VCaP (cell line): ENCODE measurements around the gene GK.
"Not testable (repeated sequence)": the region's sequence is repeated elsewhere in the genome, so short reads cannot be mapped to it uniquely, and the experiment has no call there.

Source experiments
- H3K27ac ChIP-seq: fragments of 450-650 bp; 2 replicates; pipeline ENCODE4 v1.5.1; 2017
- TF ChIP-seq, protein P1 (sequence below): fragments of 450-650 bp; conservative IDR thresholded peaks from 2 replicates; pipeline ENCODE4 v1.5.1; 2017; ENCODE audit warnings: mild to moderate bottlenecking, moderate library complexity

Gene GK

DNA sequence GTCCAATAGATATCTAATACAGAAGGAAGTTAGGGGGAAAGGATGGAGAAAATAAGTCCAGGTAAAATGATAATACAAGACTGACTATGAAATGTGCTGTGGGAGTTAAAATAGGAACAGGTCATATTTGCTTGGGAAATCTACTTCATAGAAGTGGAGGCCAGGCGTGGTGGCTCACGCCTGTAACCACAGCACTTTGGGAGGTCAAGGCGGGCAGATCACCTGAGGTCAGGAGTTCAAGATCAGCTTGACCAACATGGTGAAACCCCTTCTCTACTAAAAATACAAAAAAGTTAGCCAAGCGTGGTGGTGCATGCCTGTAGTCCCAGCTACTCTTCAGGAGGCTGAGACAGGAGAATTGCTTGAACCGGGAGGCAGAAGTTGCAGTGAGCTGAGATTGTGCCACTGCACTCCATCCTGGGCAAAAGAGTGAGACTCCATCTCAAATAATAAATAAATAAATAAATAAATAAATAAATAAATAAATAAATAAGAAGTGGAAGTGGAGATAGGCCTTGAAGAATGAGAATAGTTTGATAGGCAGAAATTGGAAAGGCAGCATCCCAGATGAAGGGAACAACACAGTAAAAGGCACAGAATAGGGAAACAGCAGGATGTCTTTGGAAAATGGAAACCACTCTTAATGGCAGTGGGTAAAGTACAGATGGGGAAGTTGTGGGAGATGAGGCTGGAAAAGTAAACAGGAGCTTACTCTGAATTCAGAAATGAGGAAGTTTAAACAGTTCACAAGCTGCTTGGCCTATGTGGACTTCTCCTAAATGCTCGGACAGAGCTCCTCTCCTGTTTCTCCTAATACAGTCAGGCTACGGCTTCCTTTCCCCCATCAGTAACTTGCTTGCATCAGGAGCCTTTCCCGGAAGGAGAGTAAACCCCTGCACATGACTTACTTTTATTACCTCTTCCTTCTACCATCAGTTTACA, 15.1 kb upstream of the GK start:
- TF ChIP-seq, protein P1, sequence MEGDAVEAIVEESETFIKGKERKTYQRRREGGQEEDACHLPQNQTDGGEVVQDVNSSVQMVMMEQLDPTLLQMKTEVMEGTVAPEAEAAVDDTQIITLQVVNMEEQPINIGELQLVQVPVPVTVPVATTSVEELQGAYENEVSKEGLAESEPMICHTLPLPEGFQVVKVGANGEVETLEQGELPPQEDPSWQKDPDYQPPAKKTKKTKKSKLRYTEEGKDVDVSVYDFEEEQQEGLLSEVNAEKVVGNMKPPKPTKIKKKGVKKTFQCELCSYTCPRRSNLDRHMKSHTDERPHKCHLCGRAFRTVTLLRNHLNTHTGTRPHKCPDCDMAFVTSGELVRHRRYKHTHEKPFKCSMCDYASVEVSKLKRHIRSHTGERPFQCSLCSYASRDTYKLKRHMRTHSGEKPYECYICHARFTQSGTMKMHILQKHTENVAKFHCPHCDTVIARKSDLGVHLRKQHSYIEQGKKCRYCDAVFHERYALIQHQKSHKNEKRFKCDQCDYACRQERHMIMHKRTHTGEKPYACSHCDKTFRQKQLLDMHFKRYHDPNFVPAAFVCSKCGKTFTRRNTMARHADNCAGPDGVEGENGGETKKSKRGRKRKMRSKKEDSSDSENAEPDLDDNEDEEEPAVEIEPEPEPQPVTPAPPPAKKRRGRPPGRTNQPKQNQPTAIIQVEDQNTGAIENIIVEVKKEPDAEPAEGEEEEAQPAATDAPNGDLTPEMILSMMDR = no peak
- no peak overlapping the region for H3K27ac ChIP-seq

DNA sequence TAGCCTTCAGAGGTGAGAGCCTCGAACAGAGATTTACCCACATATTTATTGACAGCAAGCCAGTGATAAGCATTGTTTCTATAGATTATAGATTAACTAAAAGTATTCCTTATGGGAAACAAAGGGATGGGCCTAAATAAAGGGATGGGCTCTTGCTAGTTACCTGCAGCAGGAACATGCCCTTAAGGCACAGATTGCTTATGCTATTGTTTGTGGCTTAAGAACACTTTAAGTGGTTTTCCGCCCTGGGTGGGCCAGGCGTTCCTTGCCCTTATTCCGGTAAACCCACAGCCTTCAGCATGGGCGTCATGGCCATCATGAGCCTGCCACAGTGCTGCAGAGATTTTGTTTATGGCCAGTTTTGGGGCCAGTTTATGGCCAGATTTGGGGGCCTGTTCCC, 13.5 kb upstream of the GK start:
- H3K27ac ChIP-seq = not testable (repeated sequence)

DNA sequence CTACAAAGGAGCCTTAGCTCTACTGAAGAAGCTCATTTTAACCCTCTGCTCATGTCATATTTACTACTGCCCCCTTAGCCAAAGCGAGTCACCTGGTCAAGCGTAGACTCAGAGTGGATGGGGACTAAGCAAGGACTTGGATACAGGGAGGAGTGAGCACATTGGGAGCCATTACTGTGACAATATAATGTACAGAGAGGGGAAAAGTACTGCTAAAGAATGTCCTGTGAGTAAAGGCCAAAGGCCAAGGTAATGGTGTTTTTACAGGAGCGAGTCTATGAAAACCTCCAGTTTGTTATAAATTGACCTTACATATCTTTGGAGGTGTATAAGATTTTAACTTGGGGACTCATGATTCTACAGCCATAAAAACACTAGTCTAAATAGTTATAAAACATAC, 10.6 kb upstream of the GK start:
- H3K27ac ChIP-seq = no peak overlapping the region
- TF ChIP-seq, protein P1 = no peak

DNA sequence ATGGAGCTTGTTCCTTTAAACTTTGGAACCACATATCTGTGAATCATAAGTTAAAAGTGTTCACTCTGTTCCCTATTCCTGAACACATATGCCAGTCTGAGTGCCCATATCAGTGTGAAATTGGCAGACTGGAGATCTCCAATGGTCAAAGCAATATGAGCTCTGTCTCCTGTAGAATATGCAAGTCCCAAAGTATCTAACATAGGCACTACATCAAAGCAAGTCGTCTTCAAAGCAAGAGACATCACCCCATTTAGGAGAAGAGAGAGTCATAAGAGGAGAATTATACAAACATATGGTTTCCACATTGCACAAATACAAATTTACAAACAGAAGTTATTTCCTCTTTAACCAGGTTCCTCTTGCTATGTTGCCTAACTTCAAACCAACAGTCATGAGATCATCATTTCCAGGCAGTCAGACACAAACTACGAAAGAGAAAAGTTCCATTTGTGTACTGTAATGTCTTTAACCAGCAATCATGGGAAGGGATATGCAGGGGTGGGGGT, 9.9 kb upstream of the GK start:
- H3K27ac ChIP-seq = no peak overlapping the region
- TF ChIP-seq, protein P1 = no peak

DNA sequence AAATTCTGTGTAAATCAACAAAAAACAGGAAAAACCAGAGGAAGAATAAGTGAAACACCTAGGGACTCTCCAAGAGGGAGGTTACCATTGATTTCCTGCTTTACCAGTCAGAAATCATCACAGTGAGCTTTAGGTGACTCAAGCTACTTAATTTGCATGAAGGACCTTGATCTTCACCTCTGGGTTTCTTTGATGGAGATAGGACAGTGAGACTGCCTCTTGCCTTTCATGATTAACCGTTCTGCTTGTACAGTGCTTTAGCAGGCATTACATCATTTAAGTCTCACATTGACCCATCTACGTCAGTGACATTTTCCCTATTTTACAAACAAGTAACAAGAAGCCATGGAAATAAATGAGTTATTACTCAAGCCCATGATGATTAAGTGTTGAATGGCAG, 3.4 kb upstream of the GK start:
- TF ChIP-seq, protein P1 = no peak
- no peak overlapping the region for H3K27ac ChIP-seq

DNA sequence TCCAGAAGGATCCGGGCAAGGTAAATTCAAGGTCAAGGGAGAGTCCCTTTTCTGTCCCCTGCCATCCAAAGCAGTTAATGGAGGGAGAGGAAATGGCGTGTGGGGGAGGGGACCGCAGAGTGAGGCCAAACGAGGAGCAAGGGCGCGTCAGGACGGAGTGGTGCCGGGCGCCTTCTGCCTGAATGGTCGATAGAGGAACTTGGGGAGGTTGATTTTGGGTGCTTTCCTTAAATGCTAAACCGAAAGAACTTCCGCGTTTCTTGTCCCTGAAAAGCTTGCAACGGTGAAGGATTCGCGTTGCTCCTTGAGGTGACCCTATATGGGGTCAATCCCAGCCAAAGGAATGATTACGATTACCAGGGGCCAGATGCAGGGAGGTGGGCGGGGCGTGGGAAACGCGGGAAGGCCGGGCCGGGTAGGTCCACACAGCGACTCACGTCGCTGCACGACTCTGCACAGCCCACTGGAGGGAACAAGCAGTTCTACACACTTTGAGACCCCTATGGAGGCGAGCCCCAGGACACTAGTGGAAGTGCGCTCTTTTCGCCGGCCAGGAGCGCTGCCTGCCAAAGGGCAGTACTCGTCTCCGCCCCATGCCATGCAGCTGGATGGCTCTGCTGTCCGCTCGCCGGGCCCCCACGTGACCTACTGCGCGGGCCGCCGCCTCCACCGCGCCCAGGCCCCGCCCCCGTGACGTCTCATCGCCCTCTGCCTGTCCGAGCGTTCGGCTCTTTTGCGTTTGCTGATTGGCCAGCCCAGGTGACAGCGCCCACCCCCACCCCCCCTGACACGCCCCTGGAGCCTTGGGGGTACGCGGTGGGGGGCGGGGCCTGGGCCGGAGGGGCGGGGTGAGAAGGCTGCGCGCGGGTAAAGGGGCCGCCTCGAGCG, 452 bp upstream of the GK start:
- H3K27ac ChIP-seq = peak overlapping the region; percentile 62
- TF ChIP-seq, protein P1 = no peak

DNA sequence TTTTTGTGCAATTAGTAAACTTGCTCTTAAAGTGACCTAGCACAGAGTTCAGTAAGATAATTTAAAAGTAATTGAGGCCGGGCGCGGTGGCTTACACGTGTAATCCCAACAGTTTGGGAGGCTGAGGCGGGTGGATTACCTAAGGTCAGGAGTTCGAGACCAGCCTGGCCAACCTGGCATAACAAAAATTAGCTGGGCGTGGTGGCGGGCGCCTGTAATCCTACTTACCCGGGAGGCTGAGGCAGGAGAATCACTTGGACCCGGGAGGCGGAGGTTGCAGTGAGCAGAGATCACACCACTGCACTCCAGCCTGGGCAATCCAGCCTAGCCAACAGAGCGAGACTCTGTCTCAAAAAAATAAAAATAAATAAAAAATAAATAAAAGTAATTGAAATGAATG, 1.2 kb downstream of the GK start:
- H3K27ac ChIP-seq = peak overlapping the region; percentile 62

DNA sequence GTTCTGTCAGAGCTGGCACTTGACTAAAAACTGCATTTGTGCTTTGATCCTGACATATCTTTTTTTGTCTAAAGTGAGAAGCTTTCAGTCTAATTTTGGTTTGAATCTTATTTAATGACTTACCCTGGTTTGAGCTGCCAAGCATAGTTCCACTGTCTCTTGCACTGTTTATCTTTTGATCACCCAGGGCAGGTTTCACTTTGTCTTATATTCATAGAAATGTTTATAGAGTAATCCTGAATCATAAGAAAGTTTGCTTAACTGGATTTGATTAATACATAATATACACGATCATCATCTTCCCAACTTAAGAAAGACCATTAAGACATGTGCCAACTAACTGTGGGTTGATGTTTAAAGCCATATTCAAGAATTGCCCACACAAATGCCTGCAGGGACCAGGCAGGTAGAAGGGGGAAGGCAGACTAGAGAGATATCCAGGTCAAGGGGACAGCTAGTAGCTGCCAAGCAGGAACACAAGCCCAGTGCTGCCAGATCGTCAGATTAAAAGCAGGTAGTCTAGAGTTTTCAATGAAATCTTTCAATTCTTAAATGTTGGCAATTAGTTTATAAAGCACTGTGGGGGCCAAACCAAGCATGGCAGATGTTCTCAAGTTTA, 1.9 kb downstream of the GK start:
- peak overlapping the region; percentile 62 for H3K27ac ChIP-seq

More for the DNA sequence above, 1.9 kb downstream of the GK start:
- TF ChIP-seq, protein P1 = no peak
